Endothelial cell (in vitro differentiated cells): ENCODE measurements around the gene BCL2L2. TPM values are rescaled to one million over a fixed set of nuclear protein-coding genes. Genes with fewer than 3 reads are reported as not detected.

Experiments
- DNase-seq: peaks from one replicate; pipeline ENCODE4 v3.0.0; 2021; ENCODE audit warnings: low spot score
- H3K27ac Mint-ChIP-seq: one replicate; pipeline ENCODE4 v1.8.0; 2021; ENCODE audit warnings: mixed read lengths, inconsistent platforms; ENCODE audit not compliant: unreplicated experiment
- H3K27me3 Mint-ChIP-seq: one replicate; pipeline ENCODE4 v1.8.0; 2021; ENCODE audit warnings: mild to moderate bottlenecking, moderate library complexity, mixed read lengths, inconsistent platforms; ENCODE audit not compliant: unreplicated experiment
- H3K36me3 Mint-ChIP-seq: one replicate; pipeline ENCODE4 v1.8.0; 2021; ENCODE audit warnings: mild to moderate bottlenecking, low read depth, mixed read lengths, inconsistent platforms; ENCODE audit not compliant: unreplicated experiment
- H3K4me1 Mint-ChIP-seq: one replicate; pipeline ENCODE4 v1.8.0; 2021; ENCODE audit warnings: mild to moderate bottlenecking, mixed read lengths, inconsistent platforms; ENCODE audit not compliant: unreplicated experiment
- H3K4me3 Mint-ChIP-seq: one replicate; pipeline ENCODE4 v1.8.0; 2021; ENCODE audit warnings: mild to moderate bottlenecking, mixed read lengths, inconsistent platforms; ENCODE audit not compliant: unreplicated experiment
- H3K9me3 Mint-ChIP-seq: one replicate; pipeline ENCODE4 v1.8.0; 2021; ENCODE audit warnings: mixed read lengths, inconsistent platforms; ENCODE audit not compliant: unreplicated experiment
- CTCF ChIP-seq: fragments of 200-600 bp; sonication (generic); IDR thresholded peaks from one replicate; pipeline ENCODE4 v1.5.0; 2021; ENCODE audit warnings: antibody characterized with exemption; ENCODE audit not compliant: unreplicated experiment
- total RNA-seq: library from RNA; stranded (reverse); fragmentation: NEBNext Ultra II Directional; extraction: Animal tissue kit (Norgen Biotek cat#: 25700); gene quantifications from one replicate; pipeline ENCODE4 v1.2.1, GENCODE V29; 2021; ENCODE audit not compliant: unreplicated experiment

The BCL2L2 gene
- total RNA-seq, 1 donor from 2014 or later, result 22.0 TPM

GRCh38 chr14:23347406-23348296 is 41.0 kb downstream of the BCL2L2 start:
- no peak overlapping the region for H3K27ac Mint-ChIP-seq
- H3K4me3 Mint-ChIP-seq, result no peak overlapping the region
- TF ChIP-seq CTCF, result no peak
- H3K4me1 Mint-ChIP-seq, result peaks cover 7% of the 10 kb centered on the region
- DNase-seq, result no peak
- peaks cover 15% of the 10 kb centered on the region for H3K27me3 Mint-ChIP-seq
- H3K9me3 Mint-ChIP-seq, result no peaks in the 10 kb centered on the region
- H3K36me3 Mint-ChIP-seq, result peaks cover 21% of the 10 kb centered on the region

- Mint-ChIP-seq H3K27ac (no peak overlapping the region), H3K27me3 (peaks cover 15% of the 10 kb centered on the region), H3K4me1 (peaks cover 12% of the 10 kb centered on the region), H3K4me3 (no peak overlapping the region), H3K9me3 (no peaks in the 10 kb centered on the region), H3K36me3 (peaks cover 26% of the 10 kb centered on the region)
- no peak for TF ChIP-seq CTCF
- no peak for DNase-seq
Observed at GRCh38 chr14:23348297-23348655, 41.6 kb downstream of the BCL2L2 start.

- Mint-ChIP-seq H3K4me1 (peaks cover 16% of the 10 kb centered on the region), H3K4me3 (no peak overlapping the region), H3K36me3 (peaks cover 31% of the 10 kb centered on the region), H3K27ac (no peak overlapping the region), H3K9me3 (no peaks in the 10 kb centered on the region), H3K27me3 (peaks cover 21% of the 10 kb centered on the region)
- no peak for DNase-seq
- TF ChIP-seq CTCF, result no peak
Observed at GRCh38 chr14:23349156-23349845, 42.7 kb downstream of the BCL2L2 start.

- TF ChIP-seq CTCF, result peak; percentile 19
- H3K4me1 Mint-ChIP-seq, result peaks cover 18% of the 10 kb centered on the region
- no peak overlapping the region for H3K27ac Mint-ChIP-seq
- H3K36me3 Mint-ChIP-seq, result peaks cover 37% of the 10 kb centered on the region
- peaks cover 21% of the 10 kb centered on the region for H3K27me3 Mint-ChIP-seq
- H3K4me3 Mint-ChIP-seq, result peak overlapping the region; percentile 83
- H3K9me3 Mint-ChIP-seq, result no peaks in the 10 kb centered on the region
- DNase-seq, result peak; percentile 25
Observed at GRCh38 chr14:23351681-23352505, 45.3 kb downstream of the BCL2L2 start.
